D721Med (cell line): Measurements from ENCODE around the gene COG5.

ENCODE experiments used
- DNase-seq: peaks from one replicate; pipeline ENCODE4 v3.0.0; 2011; ENCODE audit warnings: low spot score; ENCODE audit not compliant: insufficient read length
- FAIRE-seq: peaks from 2 replicates; lab custom pipeline; 2011; peaks lifted over from hg19 to GRCh38; lab: Jason Lieb, UNC
- TF ChIP-seq, protein P1 (sequence below): IDR thresholded peaks from 2 replicates; pipeline ENCODE4 v1.5.1; 2012; ENCODE audit warnings: mild to moderate bottlenecking, control low read depth; ENCODE audit not compliant: insufficient read depth; ENCODE audit errors: missing control alignments

The COG5 gene

DNA sequence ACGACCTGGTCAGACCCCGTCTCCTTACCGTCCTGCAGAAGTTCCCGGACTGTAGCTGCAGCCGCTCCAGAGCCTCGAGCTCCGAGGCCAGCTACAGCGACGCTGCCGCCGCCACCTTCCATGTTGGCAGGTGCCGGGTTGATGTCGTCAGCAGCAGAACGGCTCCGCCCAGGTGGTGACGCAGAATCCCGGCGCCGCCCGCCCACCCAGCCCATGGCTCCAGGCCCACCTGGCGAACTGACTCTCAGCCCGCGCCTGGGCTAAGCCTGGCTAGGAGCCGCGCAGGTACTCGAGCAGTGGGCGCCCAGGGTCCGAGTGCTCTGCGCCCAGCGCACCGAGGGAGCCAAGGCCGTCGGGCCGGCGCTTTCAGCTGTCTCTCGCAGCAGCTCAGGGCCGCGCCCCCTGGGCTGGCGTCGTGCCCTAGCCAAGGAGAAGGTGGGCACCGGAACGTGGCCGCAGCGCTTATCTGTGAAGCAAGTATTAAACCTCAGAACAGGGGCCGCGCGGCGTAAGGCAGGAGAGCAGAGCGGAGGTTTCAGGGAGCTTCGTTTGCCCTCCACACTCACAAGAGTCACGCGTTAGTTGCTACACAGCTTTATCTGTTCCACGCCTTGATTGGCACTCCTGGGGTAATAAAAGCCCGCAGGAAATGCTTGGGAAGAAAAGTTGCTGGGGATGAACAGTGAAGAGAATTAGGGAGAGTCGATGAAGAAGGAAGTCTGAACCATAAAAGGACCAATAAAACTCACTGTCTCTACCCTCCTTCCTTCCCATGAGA is at the start of gene COG5, which contains the start of gene DUS4L:
TSS of gene COG5 (minus strand) at position 146 of the 778 bp plus-strand sequence. CDS start at position 122, 24 bp downstream.
TSS of gene DUS4L (plus strand) at position 197 of the 778 bp plus-strand sequence. CDS start 3,100 bp downstream, outside the sequence.
- TF ChIP-seq, protein P1, sequence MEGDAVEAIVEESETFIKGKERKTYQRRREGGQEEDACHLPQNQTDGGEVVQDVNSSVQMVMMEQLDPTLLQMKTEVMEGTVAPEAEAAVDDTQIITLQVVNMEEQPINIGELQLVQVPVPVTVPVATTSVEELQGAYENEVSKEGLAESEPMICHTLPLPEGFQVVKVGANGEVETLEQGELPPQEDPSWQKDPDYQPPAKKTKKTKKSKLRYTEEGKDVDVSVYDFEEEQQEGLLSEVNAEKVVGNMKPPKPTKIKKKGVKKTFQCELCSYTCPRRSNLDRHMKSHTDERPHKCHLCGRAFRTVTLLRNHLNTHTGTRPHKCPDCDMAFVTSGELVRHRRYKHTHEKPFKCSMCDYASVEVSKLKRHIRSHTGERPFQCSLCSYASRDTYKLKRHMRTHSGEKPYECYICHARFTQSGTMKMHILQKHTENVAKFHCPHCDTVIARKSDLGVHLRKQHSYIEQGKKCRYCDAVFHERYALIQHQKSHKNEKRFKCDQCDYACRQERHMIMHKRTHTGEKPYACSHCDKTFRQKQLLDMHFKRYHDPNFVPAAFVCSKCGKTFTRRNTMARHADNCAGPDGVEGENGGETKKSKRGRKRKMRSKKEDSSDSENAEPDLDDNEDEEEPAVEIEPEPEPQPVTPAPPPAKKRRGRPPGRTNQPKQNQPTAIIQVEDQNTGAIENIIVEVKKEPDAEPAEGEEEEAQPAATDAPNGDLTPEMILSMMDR: no peak
- DNase-seq (peak; percentile 55), FAIRE-seq (no peak)

GRCh38 chr7:107613439-107613838 is 49.7 kb upstream of the COG5 start:
- no peak for DNase-seq
- FAIRE-seq: no peak

GRCh38 chr7:107610323-107610722 is 46.6 kb upstream of the COG5 start:
- no peak for FAIRE-seq
- TF ChIP-seq, protein P1: no peak
- DNase-seq: no peak

More at GRCh38 chr7:107613439-107613838, 49.7 kb upstream of the COG5 start:
- TF ChIP-seq, protein P1: no peak

GRCh38 chr7:107609811-107610261 is 46.1 kb upstream of the COG5 start:
- TF ChIP-seq, protein P1: no peak
- DNase-seq (no peak), FAIRE-seq (no peak)

DNA sequence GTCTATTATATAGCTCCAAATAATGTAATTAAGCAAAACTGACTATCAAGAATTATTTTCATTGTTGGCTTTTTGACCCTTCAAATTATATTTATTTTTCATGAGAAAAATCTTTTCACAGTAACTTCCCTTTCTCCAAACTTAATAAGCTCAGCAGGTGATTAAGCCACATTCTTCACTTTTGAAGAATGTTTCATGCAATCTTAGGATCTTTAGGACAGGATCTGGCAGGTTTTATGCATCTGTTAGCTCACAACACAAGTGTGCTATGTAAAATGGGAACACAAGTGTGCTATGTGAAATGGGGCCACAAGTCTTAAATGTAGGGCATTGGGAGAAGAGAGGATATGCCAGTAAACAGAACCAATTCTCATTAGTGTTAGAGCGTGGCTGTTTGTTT is 42.6 kb upstream of the COG5 start:
- DNase-seq: no peak
- FAIRE-seq: no peak
- TF ChIP-seq, protein P1: no peak

DNA sequence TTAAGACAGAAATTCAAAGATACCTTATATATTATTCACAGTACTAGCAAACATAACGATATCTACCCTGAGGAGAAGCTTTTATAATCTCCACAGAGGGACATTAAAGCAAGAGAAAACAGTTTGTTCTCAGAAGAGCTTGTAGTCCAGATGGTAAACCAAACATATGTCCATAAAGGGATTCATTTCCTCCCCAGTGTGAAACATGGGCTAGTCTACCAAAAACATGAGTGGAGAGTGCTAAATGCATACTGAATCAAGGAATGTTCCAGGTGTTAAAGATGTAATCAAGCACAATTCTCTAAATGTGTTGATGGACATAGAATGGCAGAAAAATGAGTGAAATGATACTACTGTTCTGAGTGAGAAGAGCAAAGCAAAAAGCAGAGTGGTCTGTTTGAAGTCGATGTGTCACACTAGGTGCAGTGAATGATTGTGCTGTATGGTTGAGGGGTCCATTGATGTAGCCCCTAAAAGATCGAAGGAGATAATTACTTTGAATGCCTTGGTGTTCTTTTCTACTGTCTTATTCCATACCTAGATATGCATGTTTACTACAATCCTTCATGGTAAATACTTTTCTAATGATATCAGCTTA is 41.6 kb upstream of the COG5 start:
- FAIRE-seq (no peak), DNase-seq (no peak)
- TF ChIP-seq, protein P1: no peak
